NCI-H2227 (cell line): ENCODE results near the gene CENPL.
"Not testable (repeated sequence)": the region's sequence is repeated elsewhere in the genome, so short reads cannot be mapped to it uniquely, and the experiment has no call there.

Source experiments
- DNase-seq: peaks from one replicate; lab custom pipeline; 2025; ENCODE audit not compliant: unreplicated experiment; lab: John Stamatoyannopoulos, UW

CENPL gene

GRCh38 chr1:173824315-173825081 lies at the start of gene CENPL, which contains the start of gene DARS2:
CENPL (minus strand) TSS chr1:173824883; CDS start chr1:173811299, 13,584 bp downstream.
DARS2 (plus strand) TSS chr1:173824673; CDS start chr1:173825230, 557 bp downstream.
- peak; percentile 98 for DNase-seq

GRCh38 chr1:173871500-173871899 lies 46.8 kb upstream of the CENPL start:
- no peak for DNase-seq

GRCh38 chr1:173871091-173871490 lies 46.4 kb upstream of the CENPL start:
- no peak for DNase-seq

- no peak for DNase-seq
These were observed 45.8 kb upstream of the CENPL start for GRCh38 chr1:173870252-173871075.

GRCh38 chr1:173869021-173869359 lies 44.3 kb upstream of the CENPL start:
- no peak for DNase-seq

GRCh38 chr1:173868266-173869020 lies 43.8 kb upstream of the CENPL start, which contains the start of gene ZBTB37:
ZBTB37 (plus strand) TSS chr1:173868380; CDS start chr1:173870226, 1,846 bp downstream.
- peak; percentile 93 for DNase-seq

GRCh38 chr1:173867753-173868265 lies 43.1 kb upstream of the CENPL start, which contains the start of gene GAS5:
GAS5 (minus strand) TSS chr1:173867989.
- peak; percentile 99 for DNase-seq

- DNase-seq: no peak
These were observed 42.6 kb upstream of the CENPL start for GRCh38 chr1:173867141-173867752.

- no peak for DNase-seq
These were observed 41.9 kb upstream of the CENPL start for GRCh38 chr1:173866413-173867115.

GRCh38 chr1:173865468-173866164 lies 40.9 kb upstream of the CENPL start:
- no peak for DNase-seq

- DNase-seq: no peak
These were observed 39.6 kb upstream of the CENPL start for GRCh38 chr1:173864179-173864867.

GRCh38 chr1:173863224-173864161 lies 38.8 kb upstream of the CENPL start:
- DNase-seq: no peak

GRCh38 chr1:173862769-173863223 lies 38.1 kb upstream of the CENPL start:
- DNase-seq: no peak

- DNase-seq: not testable (repeated sequence)
These were observed 37.6 kb upstream of the CENPL start for GRCh38 chr1:173862146-173862768.

GRCh38 chr1:173861731-173862145 lies 37.1 kb upstream of the CENPL start:
- DNase-seq: no peak

GRCh38 chr1:173860065-173860464 lies 35.4 kb upstream of the CENPL start:
- DNase-seq: no peak

- not testable (repeated sequence) for DNase-seq
These were observed 34.9 kb upstream of the CENPL start for GRCh38 chr1:173859547-173859946.
